ENCODE measurements around the gene SLC16A5.
A peak's percentile ranks its signal among the peaks of the same experiment; 100 is the strongest.
"Not testable (repeated sequence)": the region's sequence is repeated elsewhere in the genome, so short reads cannot be mapped to it uniquely, and the experiment has no call there.

SLC16A5 gene

GRCh38 chr17:75087558-75088453 is at the start of gene SLC16A5:
SLC16A5 (plus strand) TSS chr17:75087954; CDS start chr17:75093637, 5,683 bp downstream.
- peak; percentile 45 for DNase-seq

- no peak for DNase-seq
Measured at GRCh38 chr17:75039238-75039637, 48.5 kb upstream of the SLC16A5 start.

GRCh38 chr17:75041656-75042280 is 46.0 kb upstream of the SLC16A5 start:
- DNase-seq: no peak

- not testable (repeated sequence) for DNase-seq
Measured at GRCh38 chr17:75043789-75044188, 44.0 kb upstream of the SLC16A5 start.

GRCh38 chr17:75044716-75045115 is 43.0 kb upstream of the SLC16A5 start:
- DNase-seq: no peak

- DNase-seq: not testable (repeated sequence)
Measured at GRCh38 chr17:75045946-75046406, 41.8 kb upstream of the SLC16A5 start.

GRCh38 chr17:75046407-75047289 is 41.1 kb upstream of the SLC16A5 start, which contains the start of the genes ATP5PD and KCTD2:
ATP5PD (minus strand) TSS chr17:75046969; CDS start chr17:75042650, 4,319 bp downstream.
KCTD2 (plus strand) TSS chr17:75047225; CDS start chr17:75047251, 26 bp downstream.
- DNase-seq: peak; percentile 94

- no peak for DNase-seq
Measured at GRCh38 chr17:75047398-75048098, 40.2 kb upstream of the SLC16A5 start.

GRCh38 chr17:75048249-75048878 is 39.4 kb upstream of the SLC16A5 start:
- DNase-seq: no peak

GRCh38 chr17:75049057-75049456 is 38.7 kb upstream of the SLC16A5 start:
- no peak for DNase-seq

GRCh38 chr17:75049706-75050105 is 38.0 kb upstream of the SLC16A5 start:
- DNase-seq: no peak

- no peak for DNase-seq
Measured at GRCh38 chr17:75051941-75052340, 35.8 kb upstream of the SLC16A5 start.

GRCh38 chr17:75059369-75060345 is 28.1 kb upstream of the SLC16A5 start:
- no peak for DNase-seq

GRCh38 chr17:75060434-75061054 is 27.2 kb upstream of the SLC16A5 start:
- DNase-seq: no peak

- no peak for DNase-seq
Measured at GRCh38 chr17:75061055-75061438, 26.7 kb upstream of the SLC16A5 start.

- no peak for DNase-seq
Measured at GRCh38 chr17:75061618-75062017, 26.1 kb upstream of the SLC16A5 start.

- DNase-seq: no peak
Measured at GRCh38 chr17:75063201-75063600, 24.6 kb upstream of the SLC16A5 start.

GRCh38 chr17:75063626-75064025 is 24.1 kb upstream of the SLC16A5 start:
- DNase-seq: no peak

- no peak for DNase-seq
Measured at GRCh38 chr17:75064040-75064439, 23.7 kb upstream of the SLC16A5 start.

- DNase-seq: no peak
Measured at GRCh38 chr17:75064460-75064859, 23.3 kb upstream of the SLC16A5 start.
